ENCODE results near the gene FGF11. TPM values are rescaled to one million over a fixed set of nuclear protein-coding genes. Genes with fewer than 3 reads are reported as not detected.
"Not testable (repeated sequence)": the region's sequence is repeated elsewhere in the genome, so short reads cannot be mapped to it uniquely, and the experiment has no call there.

Gene FGF11
- total RNA-seq, 4 donors from 2014 or later, result 0.88 to 1.3 (median 1.2) TPM; not detected in 1

DNA sequence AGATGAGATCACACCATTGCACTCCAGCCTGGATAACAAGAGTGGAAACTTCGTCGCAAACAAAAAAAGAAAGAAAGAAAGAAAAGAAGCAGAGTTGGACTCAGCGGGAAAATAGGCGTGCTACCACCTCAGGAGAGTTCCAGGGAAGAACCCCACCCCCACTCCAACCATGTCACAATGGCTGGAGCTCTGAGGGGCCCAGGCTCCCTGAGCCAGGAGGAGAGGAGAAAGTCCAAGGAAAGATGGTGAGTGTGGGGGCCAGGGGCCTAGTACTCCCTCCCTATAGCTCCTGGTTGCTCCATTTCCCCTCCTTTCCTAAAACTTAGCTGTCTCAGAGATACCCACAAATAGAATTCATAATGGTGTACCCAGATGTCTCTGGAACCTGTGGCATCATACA lies 42.0 kb downstream of the FGF11 start, which contains the start of gene SLC35G6:
SLC35G6 (plus strand) TSS at position 172 of the 400 bp plus-strand sequence; CDS start at position 243, 71 bp downstream.
- TF ChIP-seq, protein P1, sequence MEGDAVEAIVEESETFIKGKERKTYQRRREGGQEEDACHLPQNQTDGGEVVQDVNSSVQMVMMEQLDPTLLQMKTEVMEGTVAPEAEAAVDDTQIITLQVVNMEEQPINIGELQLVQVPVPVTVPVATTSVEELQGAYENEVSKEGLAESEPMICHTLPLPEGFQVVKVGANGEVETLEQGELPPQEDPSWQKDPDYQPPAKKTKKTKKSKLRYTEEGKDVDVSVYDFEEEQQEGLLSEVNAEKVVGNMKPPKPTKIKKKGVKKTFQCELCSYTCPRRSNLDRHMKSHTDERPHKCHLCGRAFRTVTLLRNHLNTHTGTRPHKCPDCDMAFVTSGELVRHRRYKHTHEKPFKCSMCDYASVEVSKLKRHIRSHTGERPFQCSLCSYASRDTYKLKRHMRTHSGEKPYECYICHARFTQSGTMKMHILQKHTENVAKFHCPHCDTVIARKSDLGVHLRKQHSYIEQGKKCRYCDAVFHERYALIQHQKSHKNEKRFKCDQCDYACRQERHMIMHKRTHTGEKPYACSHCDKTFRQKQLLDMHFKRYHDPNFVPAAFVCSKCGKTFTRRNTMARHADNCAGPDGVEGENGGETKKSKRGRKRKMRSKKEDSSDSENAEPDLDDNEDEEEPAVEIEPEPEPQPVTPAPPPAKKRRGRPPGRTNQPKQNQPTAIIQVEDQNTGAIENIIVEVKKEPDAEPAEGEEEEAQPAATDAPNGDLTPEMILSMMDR (IDR thresholded peaks at IDR 0.05; ENCODE audit: low read depth), result not testable (repeated sequence)

DNA sequence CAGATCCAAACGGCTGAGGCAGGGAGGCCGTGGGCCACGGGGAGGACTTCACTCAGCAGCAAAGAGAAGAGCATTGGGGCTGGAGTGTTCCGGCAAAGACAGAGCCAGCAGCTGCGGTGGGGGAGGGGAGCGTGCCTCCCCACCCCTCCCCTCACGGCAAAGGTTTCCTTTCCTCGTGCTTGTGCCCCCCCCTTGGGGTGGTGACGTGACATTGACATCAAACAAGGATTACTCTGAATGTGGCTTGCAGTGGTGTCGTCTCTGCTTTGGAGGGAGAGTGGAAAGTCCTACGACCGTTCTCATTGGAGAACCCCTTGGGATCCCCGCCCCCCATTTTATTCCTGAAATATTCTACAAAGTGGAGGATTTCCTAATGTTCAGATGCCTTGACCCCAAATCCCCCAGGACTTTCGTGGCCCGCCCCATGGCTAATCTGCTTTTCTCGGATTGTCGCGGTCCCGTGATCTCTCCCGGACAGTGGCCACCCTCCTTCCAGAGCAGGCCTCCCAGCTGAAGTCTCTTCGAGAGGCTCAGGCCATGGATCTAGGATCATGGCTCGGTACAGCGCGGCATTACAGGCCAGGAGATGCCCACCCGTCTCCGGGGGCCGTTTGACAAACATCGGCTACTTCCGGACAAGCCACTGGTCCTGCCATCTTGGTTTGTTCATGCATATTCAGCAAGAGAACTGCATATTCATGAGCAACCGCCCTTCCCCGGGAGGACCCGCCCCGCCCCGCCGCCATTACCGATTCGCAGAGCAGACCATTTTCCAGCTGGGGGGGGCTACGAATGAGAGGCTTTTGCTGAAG lies 44.1 kb downstream of the FGF11 start:
- TF ChIP-seq, protein P1 (IDR thresholded peaks at IDR 0.05; ENCODE audit: low read depth), result no peak

- TF ChIP-seq, protein P1 (IDR thresholded peaks at IDR 0.05; ENCODE audit: low read depth), result no peak
Observed at GRCh38 chr17:7484067-7484918, 45.0 kb downstream of the FGF11 start, which contains the start of gene POLR2A. Gene POLR2A (plus strand): TSS chr17:7484366.

GRCh38 chr17:7484919-7485377 lies 45.6 kb downstream of the FGF11 start:
- TF ChIP-seq, protein P1 (IDR thresholded peaks at IDR 0.05; ENCODE audit: low read depth), result no peak

- TF ChIP-seq, protein P1 (IDR thresholded peaks at IDR 0.05; ENCODE audit: low read depth), result no peak
Observed at GRCh38 chr17:7486181-7486580, 46.9 kb downstream of the FGF11 start.

GRCh38 chr17:7490144-7490543 lies 50.8 kb downstream of the FGF11 start:
- TF ChIP-seq, protein P1 (IDR thresholded peaks at IDR 0.05; ENCODE audit: low read depth), result no peak

DNA sequence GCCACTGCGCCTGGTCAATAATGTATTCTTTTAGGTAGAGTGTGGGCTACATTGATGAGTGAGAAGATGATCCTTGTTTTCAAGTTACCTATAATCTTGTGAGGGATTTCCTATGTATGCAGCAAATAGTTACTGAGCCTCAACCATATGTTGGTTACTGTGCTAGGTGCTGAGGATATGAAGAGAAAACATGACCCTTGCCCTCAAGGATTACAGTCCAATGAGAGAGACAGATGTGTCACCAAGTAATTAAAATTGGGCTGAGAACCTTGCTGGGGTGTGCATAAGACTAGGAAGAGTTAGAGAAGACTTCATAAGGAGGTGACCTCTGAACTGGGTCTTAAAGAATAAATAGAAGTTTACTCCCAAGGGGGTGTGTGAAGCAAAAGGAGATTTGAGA lies 52.3 kb downstream of the FGF11 start:
- TF ChIP-seq, protein P1 (IDR thresholded peaks at IDR 0.05; ENCODE audit: low read depth), result no peak
